Stimulated activated CD8-positive, alpha-beta memory T cell treated with anti-CD3 and anti-CD28 coated beads, Interleukin-15, amount 100 ng/mL, for 24 hours (primary cell): ENCODE results near the gene PHF21A.

ENCODE experiments used
- DNase-seq: peaks from one replicate; pipeline ENCODE4 v3.0.0-alpha.2; 2020; ENCODE audit warnings: low read depth

The PHF21A gene

GRCh38 chr11:46075928-46076327 lies 45.3 kb downstream of the PHF21A start:
- no peak for DNase-seq

- DNase-seq, result no peak
These were observed 46.1 kb downstream of the PHF21A start for GRCh38 chr11:46075168-46075567.

- DNase-seq, result no peak
These were observed 47.6 kb downstream of the PHF21A start for GRCh38 chr11:46073632-46074031.

- DNase-seq, result no peak
These were observed 48.9 kb downstream of the PHF21A start for GRCh38 chr11:46072172-46072964.

GRCh38 chr11:46071091-46071490 lies 50.2 kb downstream of the PHF21A start:
- no peak for DNase-seq

- no peak for DNase-seq
These were observed 51.7 kb downstream of the PHF21A start for GRCh38 chr11:46069595-46069994.

- no peak for DNase-seq
These were observed 54.9 kb downstream of the PHF21A start for GRCh38 chr11:46066335-46066734.

- no peak for DNase-seq
These were observed 55.6 kb downstream of the PHF21A start for GRCh38 chr11:46065681-46066080.

GRCh38 chr11:46064221-46064620 lies 57.0 kb downstream of the PHF21A start:
- no peak for DNase-seq

GRCh38 chr11:46063138-46063537 lies 58.1 kb downstream of the PHF21A start:
- DNase-seq, result no peak

GRCh38 chr11:46060013-46060412 lies 61.2 kb downstream of the PHF21A start:
- no peak for DNase-seq

GRCh38 chr11:46057489-46057888 lies 63.8 kb downstream of the PHF21A start:
- DNase-seq, result no peak

GRCh38 chr11:46055371-46055770 lies 65.9 kb downstream of the PHF21A start:
- DNase-seq, result no peak

GRCh38 chr11:46051102-46051501 lies 70.2 kb downstream of the PHF21A start:
- DNase-seq, result no peak

GRCh38 chr11:46050662-46051061 lies 70.6 kb downstream of the PHF21A start:
- DNase-seq, result no peak

- DNase-seq, result no peak
These were observed 71.2 kb downstream of the PHF21A start for GRCh38 chr11:46050003-46050461.

GRCh38 chr11:46049325-46049897 lies 71.8 kb downstream of the PHF21A start:
- DNase-seq, result no peak

- DNase-seq, result no peak
These were observed 73.1 kb downstream of the PHF21A start for GRCh38 chr11:46048198-46048597.

- DNase-seq, result no peak
These were observed 73.7 kb downstream of the PHF21A start for GRCh38 chr11:46047520-46047919.

GRCh38 chr11:46045811-46046210 lies 75.4 kb downstream of the PHF21A start:
- DNase-seq, result no peak

GRCh38 chr11:46044601-46045000 lies 76.7 kb downstream of the PHF21A start:
- no peak for DNase-seq

GRCh38 chr11:46039990-46040389 lies 81.3 kb downstream of the PHF21A start:
- no peak for DNase-seq

- DNase-seq, result no peak
These were observed 82.7 kb downstream of the PHF21A start for GRCh38 chr11:46038529-46038928.

GRCh38 chr11:46036969-46037368 lies 84.3 kb downstream of the PHF21A start:
- DNase-seq, result no peak
